K562 (cell line): ENCODE results near the gene CTDSPL. TPM values are rescaled to one million over a fixed set of nuclear protein-coding genes. Genes with fewer than 3 reads are reported as not detected.

Source experiments
- BACH1 ChIP-seq: fragments of 200-800 bp; sonication (Bioruptor generic); IDR thresholded peaks from 2 replicates; pipeline ENCODE4 v1.6.1; 2016; ENCODE audit warnings: missing genetic modification characterization, missing compliant biosample characterization
- DIDO1 ChIP-seq: fragments of 450-650 bp; IDR thresholded peaks from 2 replicates; pipeline ENCODE4 v1.6.1; 2016; ENCODE audit warnings: low read depth, missing biosample characterization, missing genetic modification characterization
- GATAD2A ChIP-seq: fragments of 450-650 bp; IDR thresholded peaks from 2 replicates; pipeline ENCODE4 v1.6.1; 2017
- HCFC1 ChIP-seq: IDR thresholded peaks from 2 replicates; pipeline ENCODE4 v1.6.1; 2012; ENCODE audit warnings: low read depth, low read length, improper control_type of control experiment
- HDAC6 ChIP-seq: IDR thresholded peaks from 2 replicates; pipeline ENCODE4 v1.6.1; 2012; ENCODE audit warnings: low read depth, mild to moderate bottlenecking, control low read depth, inconsistent platforms, low read length, moderate library complexity
- MYC ChIP-seq, 2 experiments: fragments of 250-450 bp in 1 of 2; sonication (Bioruptor Pico) in 1 of 2; IDR thresholded peaks; 2 replicates each; pipeline versions ENCODE4 v1.5.1 to v1.6.1; 2012 to 2021; ENCODE audit warnings: low read depth in 2 of 2, borderline replicate concordance in 1 of 2, improper control_type of control experiment in 1 of 2, low read length in 1 of 2, mild to moderate bottlenecking in 1 of 2, moderate library complexity in 1 of 2
- MYNN ChIP-seq, 2 experiments: sonication (generic); formaldehyde crosslinking in 1 of 2; IDR thresholded peaks; 2 replicates each; pipeline versions ENCODE4 v1.5.0 to v1.6.1; 2016 to 2020; ENCODE audit warnings: antibody characterized with exemption in 1 of 2, missing genetic modification reagents in 1 of 2
- NCOA1 ChIP-seq: fragments of 450-650 bp; IDR thresholded peaks from 2 replicates; pipeline ENCODE4 v1.6.1; 2016; ENCODE audit warnings: low read depth
- RBM15 ChIP-seq: fragments of 200-400 bp; formaldehyde crosslinking; IDR thresholded peaks from 2 replicates; pipeline ENCODE4 v1.6.1; 2018; ENCODE audit warnings: mild to moderate bottlenecking, low read length, moderate library complexity; ENCODE audit not compliant: insufficient read depth
- RFX1 ChIP-seq: fragments of 450-650 bp; IDR thresholded peaks from 2 replicates; pipeline ENCODE4 v1.6.1; 2016; ENCODE audit warnings: mild to moderate bottlenecking, moderate library complexity
- SIX5 ChIP-seq, 2 experiments: IDR thresholded peaks; 2 replicates each; pipeline ENCODE4 v1.6.1; 2011; ENCODE audit warnings: low read length in 2 of 2, borderline replicate concordance in 1 of 2, low read depth in 1 of 2, mild to moderate bottlenecking in 1 of 2, moderate library complexity in 1 of 2; ENCODE audit not compliant: insufficient read depth in 1 of 2
- SRSF1 ChIP-seq: fragments of 200-400 bp; formaldehyde crosslinking; IDR thresholded peaks from 2 replicates; pipeline ENCODE4 v1.6.1; 2017; ENCODE audit warnings: mild to moderate bottlenecking, low read depth, low read length, moderate library complexity
- TOE1 ChIP-seq, 2 experiments: fragments of 450-650 bp in 1 of 2; sonication (generic) in 1 of 2; formaldehyde crosslinking in 1 of 2; IDR thresholded peaks; 2 replicates each; pipeline versions ENCODE4 v1.7.1 to v1.8.0; 2016 to 2022; ENCODE audit warnings: borderline replicate concordance in 2 of 2, mild to moderate bottlenecking in 2 of 2, antibody characterized with exemption in 1 of 2, inconsistent platforms in 1 of 2, low read depth in 1 of 2, missing genetic modification reagents in 1 of 2, moderate library complexity in 1 of 2
- ZFP1 ChIP-seq: fragments of 450-650 bp; formaldehyde crosslinking; IDR thresholded peaks from 2 replicates; pipeline ENCODE4 v1.4.0; 2020; ENCODE audit warnings: mild to moderate bottlenecking, mixed read lengths
- ZNF354B ChIP-seq: fragments of 250-450 bp; sonication (Bioruptor Pico); IDR thresholded peaks from 2 replicates; pipeline ENCODE4 v1.4.0; 2020
- ZNF444 ChIP-seq: fragments of 250-450 bp; sonication (Bioruptor Pico); IDR thresholded peaks from 2 replicates; pipeline ENCODE4 v1.4.0; 2020; ENCODE audit warnings: mild to moderate bottlenecking, moderate library complexity
- ZNF830 ChIP-seq: fragments of 250-450 bp; sonication (Bioruptor Pico); IDR thresholded peaks from 2 replicates; pipeline ENCODE4 v1.5.0; 2021; ENCODE audit warnings: mild to moderate bottlenecking
- polyA plus RNA-seq, 8 experiments: library from polyadenylated mRNA; depleted of rRNA in 4 of 8; stranded (reverse) in 5 of 8; unstranded in 3 of 8; fragments of >200 nt; fragmentation: Nextera tagmentation in 2 of 8; fragmentation: Illumina TruSeq in 1 of 8; extraction: Ambion mirVana in 2 of 8; extraction: Trizol in 1 of 8; gene quantifications; 2 replicates each; pipeline versions ENCODE4 v1.2.1 to v1.2.3, GENCODE V29; 2011 to 2014; ENCODE audit warnings: inconsistent platforms in 1 of 8, missing spikeins in 1 of 8
- total RNA-seq, 7 experiments: library from RNA; depleted of rRNA in 6 of 7; stranded (reverse); fragments of >200 nt in 6 of 7; fragmentation: Illumina TruSeq in 2 of 7; extraction: Trizol in 2 of 7; gene quantifications; 2 replicates each; pipeline versions ENCODE4 v1.2.1 to v1.2.3, GENCODE V29; 2011 to 2021; ENCODE audit warnings: low replicate concordance in 1 of 7
- TF ChIP-seq, protein P1 (sequence below), 2 experiments: IDR thresholded peaks; 2 replicates each; pipeline ENCODE4 v1.6.1; 2012; ENCODE audit warnings: improper control_type of control experiment in 2 of 2, low read depth in 2 of 2, low read length in 2 of 2, borderline replicate concordance in 1 of 2
- TF ChIP-seq, protein P2 (sequence below): fragments of 250-450 bp; sonication (Bioruptor Pico); IDR thresholded peaks from 2 replicates; pipeline ENCODE4 v1.5.0; 2020; ENCODE audit warnings: mild to moderate bottlenecking

Gene CTDSPL
- total and polyA plus RNA-seq, 9 of the 15 experiments (the other 6 are each of a cell fraction or from before 2014, with no cell fraction given), result 5.1 to 19.3 (median 11.3) TPM

DNA sequence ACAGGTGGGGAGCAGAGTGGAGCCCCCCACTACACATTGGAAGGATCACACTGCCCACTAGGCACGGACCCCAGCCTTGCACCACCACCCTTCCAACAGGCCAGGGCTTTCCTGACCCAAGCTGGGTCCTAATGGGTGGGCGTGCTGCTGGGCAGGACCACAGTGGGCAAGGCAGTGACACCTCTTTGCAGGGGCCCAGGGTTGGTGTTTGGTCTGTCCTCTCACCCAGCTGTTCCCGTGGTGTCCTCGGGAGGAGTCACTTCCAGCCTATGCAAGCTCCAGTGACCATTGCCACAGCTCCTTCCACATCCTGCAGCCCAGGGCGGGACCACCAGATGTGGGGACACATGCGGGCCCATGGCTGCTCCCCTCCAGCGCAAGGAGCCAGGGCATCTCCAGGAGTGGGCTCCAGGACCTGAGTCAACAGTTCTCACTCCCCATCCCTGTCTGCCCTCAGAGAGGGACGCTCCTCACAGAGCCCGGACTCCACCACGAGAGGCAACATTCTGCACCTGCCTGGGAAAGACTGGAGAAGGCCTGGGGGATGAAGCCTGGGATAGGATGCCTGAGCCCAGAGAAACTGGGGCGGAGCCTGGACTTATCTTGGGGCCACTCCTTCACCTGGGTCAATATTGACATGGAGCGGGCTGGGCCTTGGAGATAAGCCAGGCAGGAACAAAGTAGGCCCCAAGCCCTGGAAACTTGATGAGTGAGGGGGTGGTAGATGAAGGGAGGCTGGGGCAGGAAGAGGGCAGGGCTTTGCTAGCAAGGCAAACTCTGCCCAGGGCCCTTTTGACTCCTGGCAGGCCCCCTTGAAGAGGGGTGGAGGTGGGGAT lies 125.0 kb downstream of the CTDSPL start (continued):
- TF ChIP-seq ZNF444 (CRISPR knock-in tag), result no peak
- TF ChIP-seq HDAC6, result no peak
- TF ChIP-seq ZNF830 (CRISPR knock-in tag), result no peak
- peak; percentile 47 for TF ChIP-seq HCFC1
- TF ChIP-seq, protein P1, sequence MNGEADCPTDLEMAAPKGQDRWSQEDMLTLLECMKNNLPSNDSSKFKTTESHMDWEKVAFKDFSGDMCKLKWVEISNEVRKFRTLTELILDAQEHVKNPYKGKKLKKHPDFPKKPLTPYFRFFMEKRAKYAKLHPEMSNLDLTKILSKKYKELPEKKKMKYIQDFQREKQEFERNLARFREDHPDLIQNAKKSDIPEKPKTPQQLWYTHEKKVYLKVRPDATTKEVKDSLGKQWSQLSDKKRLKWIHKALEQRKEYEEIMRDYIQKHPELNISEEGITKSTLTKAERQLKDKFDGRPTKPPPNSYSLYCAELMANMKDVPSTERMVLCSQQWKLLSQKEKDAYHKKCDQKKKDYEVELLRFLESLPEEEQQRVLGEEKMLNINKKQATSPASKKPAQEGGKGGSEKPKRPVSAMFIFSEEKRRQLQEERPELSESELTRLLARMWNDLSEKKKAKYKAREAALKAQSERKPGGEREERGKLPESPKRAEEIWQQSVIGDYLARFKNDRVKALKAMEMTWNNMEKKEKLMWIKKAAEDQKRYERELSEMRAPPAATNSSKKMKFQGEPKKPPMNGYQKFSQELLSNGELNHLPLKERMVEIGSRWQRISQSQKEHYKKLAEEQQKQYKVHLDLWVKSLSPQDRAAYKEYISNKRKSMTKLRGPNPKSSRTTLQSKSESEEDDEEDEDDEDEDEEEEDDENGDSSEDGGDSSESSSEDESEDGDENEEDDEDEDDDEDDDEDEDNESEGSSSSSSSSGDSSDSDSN (IDR thresholded peaks at IDR 0.05; ENCODE audit: borderline replicate concordance in 1 of 2, low read depth in 2 of 2, low read length in 2 of 2), result peak in 1 of 2 experiments; percentile 34; a peak in 1 of 4 replicates
- peak; percentile 96 for TF ChIP-seq MYNN (IDR thresholded peaks at IDR 0.05)
- no peak for TF ChIP-seq MYNN (CRISPR knock-in tag; IDR thresholded peaks at IDR 0.05)
- no peak for TF ChIP-seq DIDO1 (tag)
- peak; percentile 96 for TF ChIP-seq NCOA1
- TF ChIP-seq, protein P2, sequence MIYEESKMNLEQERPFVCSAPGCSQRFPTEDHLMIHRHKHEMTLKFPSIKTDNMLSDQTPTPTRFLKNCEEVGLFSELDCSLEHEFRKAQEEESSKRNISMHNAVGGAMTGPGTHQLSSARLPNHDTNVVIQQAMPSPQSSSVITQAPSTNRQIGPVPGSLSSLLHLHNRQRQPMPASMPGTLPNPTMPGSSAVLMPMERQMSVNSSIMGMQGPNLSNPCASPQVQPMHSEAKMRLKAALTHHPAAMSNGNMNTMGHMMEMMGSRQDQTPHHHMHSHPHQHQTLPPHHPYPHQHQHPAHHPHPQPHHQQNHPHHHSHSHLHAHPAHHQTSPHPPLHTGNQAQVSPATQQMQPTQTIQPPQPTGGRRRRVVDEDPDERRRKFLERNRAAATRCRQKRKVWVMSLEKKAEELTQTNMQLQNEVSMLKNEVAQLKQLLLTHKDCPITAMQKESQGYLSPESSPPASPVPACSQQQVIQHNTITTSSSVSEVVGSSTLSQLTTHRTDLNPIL (CRISPR knock-in tag), result no peak
- no peak for TF ChIP-seq RBM15
- no peak for TF ChIP-seq SRSF1
- TF ChIP-seq MYC (IDR thresholded peaks at IDR 0.05; ENCODE audit: low read depth, low read length), result peak; percentile 80
- no peak for TF ChIP-seq MYC (CRISPR knock-in tag; IDR thresholded peaks at IDR 0.05; ENCODE audit: borderline replicate concordance, low read depth)
- no peak for TF ChIP-seq ZFP1 (CRISPR knock-in tag)
- no peak for TF ChIP-seq ZNF354B (CRISPR knock-in tag)
- TF ChIP-seq SIX5 (IDR thresholded peaks at IDR 0.05; ENCODE audit: borderline replicate concordance in 1 of 2, insufficient read depth in 1 of 2, low read depth in 1 of 2, low read length in 2 of 2), result no peak
- TF ChIP-seq RFX1, result no peak
- peak; percentile 85 for TF ChIP-seq TOE1 (IDR thresholded peaks at IDR 0.05; ENCODE audit: borderline replicate concordance)
- no peak for TF ChIP-seq TOE1 (CRISPR knock-in tag; IDR thresholded peaks at IDR 0.05; ENCODE audit: borderline replicate concordance, low read depth)
- TF ChIP-seq GATAD2A, result peak; percentile 96
- peak; percentile 41; the same call in 1 of the 2 replicates for TF ChIP-seq BACH1 (tag)
